ENCODE data around the gene R3HDM2.

R3HDM2 gene

GRCh38 chr12:57475271-57476161 lies 44.7 kb upstream of the R3HDM2 start:
- TF ChIP-seq CTCF (IDR thresholded peaks at IDR 0.05) = no peak

DNA sequence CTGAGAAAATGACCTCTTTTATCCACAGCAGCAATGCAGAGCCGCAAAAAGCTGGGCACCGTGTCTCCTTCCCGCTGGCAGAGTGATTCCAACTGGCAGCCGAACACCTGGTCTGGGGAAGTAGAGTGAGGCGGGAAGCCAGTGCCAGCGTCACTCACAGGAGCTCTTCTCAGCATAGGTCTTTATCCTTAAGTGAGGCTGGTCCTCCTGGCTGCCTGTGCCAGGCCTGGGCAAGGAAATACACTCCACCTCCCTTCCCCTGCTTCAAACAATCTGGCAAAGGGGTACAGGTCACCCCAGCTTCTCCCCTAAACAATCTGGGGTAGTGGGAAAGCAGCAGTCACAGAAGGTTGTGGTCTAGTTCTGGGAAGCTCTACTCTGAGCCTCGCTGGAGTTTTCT lies 44.0 kb upstream of the R3HDM2 start:
- TF ChIP-seq CTCF (IDR thresholded peaks at IDR 0.05) = no peak

- no peak for TF ChIP-seq CTCF (IDR thresholded peaks at IDR 0.05)
Measured at GRCh38 chr12:57474430-57474829, 43.6 kb upstream of the R3HDM2 start.

GRCh38 chr12:57473886-57474285 lies 43.0 kb upstream of the R3HDM2 start:
- no peak for TF ChIP-seq CTCF (IDR thresholded peaks at IDR 0.05)

DNA sequence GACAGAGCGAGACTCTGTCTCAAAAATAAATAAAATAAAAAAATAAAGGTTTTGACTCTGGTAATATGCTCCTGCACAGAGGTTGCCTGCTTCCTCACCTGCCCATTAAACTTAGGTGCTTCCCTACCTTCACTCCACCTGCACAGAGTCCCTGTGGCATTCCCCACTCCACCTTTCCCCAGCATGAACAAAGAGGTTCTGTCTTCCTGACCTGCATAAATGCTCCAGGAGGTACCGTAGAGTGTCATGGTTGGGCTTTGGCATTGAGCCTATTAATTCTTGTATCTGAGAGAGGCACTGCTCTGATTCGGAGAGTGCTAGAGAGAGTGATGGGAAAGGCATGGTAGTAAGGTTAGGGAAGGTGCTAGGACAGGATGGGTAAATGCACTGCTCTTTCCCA lies 42.5 kb upstream of the R3HDM2 start:
- TF ChIP-seq CTCF (IDR thresholded peaks at IDR 0.05) = no peak

- no peak for TF ChIP-seq CTCF (IDR thresholded peaks at IDR 0.05)
Measured at GRCh38 chr12:57472391-57472790, 41.5 kb upstream of the R3HDM2 start.

- TF ChIP-seq CTCF (IDR thresholded peaks at IDR 0.05) = no peak
Measured at GRCh38 chr12:57471661-57472060, 40.8 kb upstream of the R3HDM2 start.
